Vagina (tissue), 2 donors: Measurements from ENCODE around the gene SLC35D1.

ENCODE experiments used
- CTCF ChIP-seq, 3 experiments: fragments of 450-650 bp in 2 of 3; fragments of 200-600 bp in 1 of 3; sonication (generic) in 1 of 3; IDR thresholded peaks; one replicate each; pipeline ENCODE4 v1.5.1; 2017 to 2019; ENCODE audit warnings: antibody characterized with exemption in 3 of 3, mild to moderate bottlenecking in 2 of 3, moderate library complexity in 2 of 3
- POLR2A ChIP-seq, 2 donors: fragments of 450-650 bp; IDR thresholded peaks; one replicate each; pipeline ENCODE4 v1.6.1; 2017; ENCODE audit warnings: antibody characterized with exemption in 2 of 2, mild to moderate bottlenecking in 2 of 2, moderate library complexity in 2 of 2
- POLR2AphosphoS5 ChIP-seq, 2 donors: sonication (generic); formaldehyde crosslinking; IDR thresholded peaks; one replicate each; pipeline ENCODE4 v1.9.0; 2017; ENCODE audit warnings: antibody characterized with exemption in 2 of 2, mild to moderate bottlenecking in 2 of 2, low read depth in 1 of 2; ENCODE audit not compliant: insufficient read depth in 1 of 2

GRCh38 chr1:67060811-67061218 lies 6.9 kb upstream of the SLC35D1 start:
- TF ChIP-seq POLR2A (IDR thresholded peaks at IDR 0.05) (no peak), CTCF (IDR thresholded peaks at IDR 0.05) (no peak), POLR2AphosphoS5 (IDR thresholded peaks at IDR 0.05; ENCODE audit: insufficient read depth in 1 of 2, low read depth in 1 of 2) (peak in 1 of 2 donors; percentile 52)
